ENCODE measurements around the gene KLC4. TPM values are rescaled to one million over a fixed set of nuclear protein-coding genes. Genes with fewer than 3 reads are reported as not detected.

KLC4 gene
- total RNA-seq, 1 donor from 2014 or later, result 30.0 TPM

DNA sequence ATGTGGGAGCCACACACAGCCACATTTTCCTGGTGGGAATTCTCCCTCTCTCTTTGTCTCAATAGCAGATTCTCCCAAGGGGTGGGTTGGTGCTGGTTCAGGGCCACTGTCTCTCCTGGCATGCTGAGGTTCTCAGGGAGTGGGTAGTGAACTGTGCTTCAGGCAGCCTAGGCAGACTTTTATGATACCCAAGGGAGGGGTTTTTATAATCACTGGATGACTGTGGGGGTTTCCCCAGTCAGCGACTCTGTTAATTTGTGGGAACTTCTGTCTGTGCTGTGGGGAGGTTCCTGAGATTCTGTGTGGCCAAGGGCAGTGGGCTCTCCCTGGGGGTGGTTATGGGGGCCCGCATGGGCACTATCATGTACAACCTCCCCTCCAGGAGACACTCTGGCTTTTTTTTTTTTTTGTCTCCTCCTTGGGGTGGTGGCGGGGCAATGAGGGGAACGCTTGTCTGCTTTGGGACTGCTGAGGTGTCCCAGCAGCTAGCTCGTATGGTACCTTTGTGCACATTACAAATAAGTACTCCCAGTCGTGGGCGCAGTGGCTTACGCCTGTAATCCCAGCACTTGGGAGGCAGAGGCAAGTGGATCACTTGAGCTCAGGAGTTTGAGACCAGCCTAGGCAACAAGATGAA is 26.7 kb downstream of the KLC4 start:
- DNase-seq (ENCODE audit: missing footprints), result no peak
- ATAC-seq, result no peak
- intact Hi-C loops (cut with DNase I), result no loop called here

DNA sequence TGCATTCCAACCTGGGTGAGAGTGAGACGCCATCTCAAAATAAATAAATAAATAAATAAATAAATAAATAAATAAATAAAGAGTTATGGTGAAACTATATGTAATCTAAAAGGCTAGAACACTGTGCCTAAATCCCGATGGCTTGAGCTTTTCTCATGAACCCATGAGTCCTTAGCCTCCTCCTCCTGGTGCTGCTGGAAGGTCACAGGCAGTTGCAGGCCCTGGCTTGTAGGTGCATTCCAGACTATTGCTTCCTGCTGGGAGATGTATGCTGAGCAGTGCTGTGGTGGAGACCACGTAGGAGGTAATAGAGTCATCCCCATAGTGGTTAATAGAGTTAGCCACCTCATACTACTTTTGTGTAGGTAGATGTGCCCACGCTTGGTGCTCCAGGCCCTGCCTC is 29.2 kb downstream of the KLC4 start:
- DNase-seq (ENCODE audit: missing footprints), result no peak
- intact Hi-C loops (cut with DNase I), result no loop called here
- no peak for ATAC-seq

DNA sequence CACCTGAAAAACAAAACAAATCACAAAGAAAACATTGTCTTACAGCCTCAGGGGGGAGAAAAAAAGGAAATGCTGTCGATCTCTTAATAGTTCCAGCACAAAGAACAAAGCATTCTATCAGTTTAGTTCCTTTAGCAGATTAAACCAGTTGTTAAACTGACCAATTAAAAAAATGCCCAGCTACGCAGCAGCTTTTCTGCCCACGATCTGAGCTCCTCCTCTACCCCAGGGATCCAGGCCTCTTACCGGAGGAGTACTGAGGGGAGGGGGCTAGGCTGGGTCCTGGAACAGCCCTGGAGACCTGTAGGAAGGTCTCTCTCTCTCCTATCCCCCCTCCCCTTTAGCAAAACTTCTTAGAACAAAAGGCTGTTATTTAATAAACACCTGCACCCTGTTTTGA is 30.0 kb downstream of the KLC4 start:
- intact Hi-C loops (cut with DNase I), result no loop called here
- DNase-seq (ENCODE audit: missing footprints) (no peak), ATAC-seq (no peak)

DNA sequence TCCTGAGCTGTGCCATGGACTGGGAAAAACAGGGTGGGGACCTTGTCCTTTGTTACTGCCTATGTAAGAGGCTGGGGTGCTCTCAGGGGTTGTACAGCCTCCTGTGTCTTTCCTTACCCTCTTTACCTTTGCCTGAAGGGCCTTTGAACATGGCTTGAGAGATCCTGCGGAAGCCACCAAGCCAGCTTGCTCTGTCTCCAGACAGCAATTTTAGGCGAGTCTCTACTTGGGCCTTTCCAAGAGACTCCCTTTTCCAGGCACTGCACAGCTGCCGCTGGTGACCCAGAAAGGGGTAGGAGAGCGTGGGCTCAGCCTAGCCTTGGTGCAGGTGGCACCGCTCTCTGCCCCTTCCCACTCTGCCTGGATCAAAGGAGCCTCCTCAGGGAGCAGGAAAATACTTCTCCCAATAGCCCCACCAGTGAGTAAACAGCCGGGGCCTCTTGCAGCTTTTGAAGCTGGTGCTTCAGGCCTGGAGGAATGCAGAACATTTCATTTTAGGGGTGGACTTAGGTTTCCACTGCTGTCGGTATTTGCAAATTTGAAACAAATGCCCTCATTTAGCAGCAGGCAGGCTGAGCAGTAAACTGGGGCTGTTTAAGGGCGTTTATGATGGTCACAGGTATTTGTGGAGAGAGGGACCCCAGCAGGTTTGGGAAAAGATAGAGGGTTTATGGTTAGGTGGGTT is 30.6 kb downstream of the KLC4 start:
- ATAC-seq (no peak), DNase-seq (ENCODE audit: missing footprints) (no peak)
- intact Hi-C loops (cut with DNase I), result no loop called here

GRCh38 chr6:43090559-43090956 is 31.1 kb downstream of the KLC4 start:
- DNase-seq (ENCODE audit: missing footprints) (no peak), ATAC-seq (no peak)
- intact Hi-C loops (cut with DNase I), result no loop called here

- intact Hi-C loops (cut with DNase I), result no loop called here
- DNase-seq (ENCODE audit: missing footprints), result no peak
- no peak for ATAC-seq
These were observed 31.6 kb downstream of the KLC4 start for GRCh38 chr6:43091020-43091419.

DNA sequence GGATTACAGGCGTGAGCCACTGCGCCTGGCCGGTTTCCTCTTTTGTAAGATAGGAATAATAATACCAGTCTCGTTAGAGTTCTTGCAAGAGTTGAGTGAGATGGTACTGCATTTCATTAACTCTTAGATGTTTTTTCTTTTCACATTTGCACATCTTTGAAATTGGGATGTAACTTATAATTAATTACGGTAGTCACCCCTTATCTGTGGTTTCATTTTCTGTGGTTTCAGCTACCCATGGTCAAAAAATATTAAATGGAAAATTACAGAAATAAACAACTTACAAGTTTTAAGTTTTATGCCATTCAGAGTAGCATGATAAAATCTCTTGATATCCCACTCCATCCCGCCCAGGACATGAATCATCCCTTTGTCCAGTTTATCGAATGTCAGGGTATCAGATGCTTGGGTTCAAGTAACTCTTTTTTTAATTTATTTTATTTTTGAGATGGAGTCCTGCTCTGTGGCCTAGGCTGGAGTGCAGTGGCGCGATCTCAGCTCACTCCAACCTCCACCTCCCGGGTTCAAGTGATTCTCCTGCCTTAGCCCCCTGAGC is 32.1 kb downstream of the KLC4 start:
- ATAC-seq, result no peak
- intact Hi-C loops (cut with DNase I), result no loop called here
- DNase-seq (ENCODE audit: missing footprints), result no peak

GRCh38 chr6:43092635-43093034 is 33.2 kb downstream of the KLC4 start:
- no peak for DNase-seq (ENCODE audit: missing footprints)
- ATAC-seq, result no peak
- intact Hi-C loops (cut with DNase I), result no loop called here

- intact Hi-C loops (cut with DNase I), result no loop called here
- no peak for DNase-seq (ENCODE audit: missing footprints)
- ATAC-seq, result peak; percentile 78
These were observed 34.2 kb downstream of the KLC4 start for GRCh38 chr6:43093436-43094289.

DNA sequence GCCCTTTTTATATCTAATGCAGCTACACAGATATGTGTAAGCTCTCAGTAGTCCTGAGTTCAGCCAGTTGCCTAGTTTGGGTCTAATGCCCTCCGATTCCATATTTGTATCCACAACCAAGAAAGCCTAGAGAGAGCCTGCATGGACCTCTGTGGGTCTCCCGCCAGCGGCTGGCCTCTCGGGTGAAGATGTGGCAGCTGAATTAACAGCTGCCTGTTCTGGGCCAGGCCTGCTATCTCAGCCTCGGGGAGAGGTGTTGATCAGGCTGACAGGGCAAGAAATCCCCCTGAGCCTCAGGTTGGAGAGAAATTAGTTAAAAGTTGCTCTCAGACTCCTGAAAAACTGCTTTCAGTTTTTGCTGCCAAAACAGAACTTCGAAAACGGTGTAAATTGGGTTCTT is 36.5 kb downstream of the KLC4 start:
- DNase-seq (ENCODE audit: missing footprints) (no peak), ATAC-seq (no peak)
- intact Hi-C loops (cut with DNase I), result no loop called here

DNA sequence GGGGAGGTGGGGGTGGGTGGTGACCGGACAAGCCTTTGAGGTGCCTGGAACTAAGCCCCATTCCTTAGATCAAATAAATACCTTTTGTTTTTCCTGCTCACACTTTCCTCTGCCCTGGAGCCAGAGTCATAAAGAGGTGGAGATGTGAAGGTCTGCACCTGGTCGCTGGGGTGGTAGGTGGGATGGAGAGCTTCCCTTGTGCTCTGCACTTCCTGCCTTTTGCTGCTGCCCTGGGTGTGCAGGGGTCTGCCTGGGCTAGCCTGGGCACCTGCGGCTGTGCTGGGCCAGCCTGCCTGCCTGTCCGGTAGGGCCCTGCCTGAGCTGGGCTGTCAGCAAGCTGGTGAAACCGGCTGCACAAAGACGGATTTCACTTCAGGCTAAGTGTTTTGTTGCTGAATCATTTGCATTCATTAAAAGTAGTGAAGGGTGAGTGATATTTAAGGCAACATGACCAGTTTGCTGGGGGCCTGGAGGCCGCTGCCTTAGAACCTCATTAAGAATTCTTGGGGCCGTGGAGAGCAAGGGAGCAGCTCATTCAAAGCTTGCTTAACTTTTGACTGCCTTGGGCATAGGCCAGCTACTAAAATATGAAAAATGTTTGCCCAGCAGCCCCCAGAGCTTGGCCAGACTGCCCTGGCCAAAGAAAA is 37.1 kb downstream of the KLC4 start:
- ATAC-seq (peak; percentile 21), DNase-seq (ENCODE audit: missing footprints) (no peak)
- intact Hi-C loops (cut with DNase I), result no loop called here

- intact Hi-C loops (cut with DNase I), result no loop called here
- ATAC-seq (no peak), DNase-seq (ENCODE audit: missing footprints) (no peak)
These were observed 37.7 kb downstream of the KLC4 start for GRCh38 chr6:43097098-43097489.

DNA sequence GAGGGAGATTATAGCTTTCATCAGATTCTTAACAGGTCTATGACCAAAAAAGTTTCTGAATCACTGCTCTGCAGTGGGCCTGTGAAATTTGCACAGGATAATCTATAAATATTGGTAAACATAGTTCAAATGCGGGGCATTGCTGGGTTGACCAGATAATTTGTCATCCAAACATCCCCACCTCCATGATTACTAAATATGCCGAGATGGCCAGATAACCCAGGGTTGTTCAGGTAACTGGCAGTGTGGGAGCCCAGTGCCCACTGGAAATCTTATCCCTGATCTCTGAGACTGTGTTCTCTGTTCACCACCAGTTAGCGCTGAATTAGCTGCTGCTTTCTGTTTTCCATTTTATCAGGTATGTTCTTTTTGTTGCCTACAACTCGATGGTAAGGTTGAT is 38.1 kb downstream of the KLC4 start:
- DNase-seq (ENCODE audit: missing footprints) (no peak), ATAC-seq (no peak)
- intact Hi-C loops (cut with DNase I), result no loop called here

GRCh38 chr6:43101497-43101896 is 42.1 kb downstream of the KLC4 start:
- ATAC-seq (no peak), DNase-seq (ENCODE audit: missing footprints) (no peak)
- intact Hi-C loops (cut with DNase I), result no loop called here

GRCh38 chr6:43103253-43103876 is 43.9 kb downstream of the KLC4 start:
- intact Hi-C loops (cut with DNase I), result no loop called here
- no peak for DNase-seq (ENCODE audit: missing footprints)
- no peak for ATAC-seq

DNA sequence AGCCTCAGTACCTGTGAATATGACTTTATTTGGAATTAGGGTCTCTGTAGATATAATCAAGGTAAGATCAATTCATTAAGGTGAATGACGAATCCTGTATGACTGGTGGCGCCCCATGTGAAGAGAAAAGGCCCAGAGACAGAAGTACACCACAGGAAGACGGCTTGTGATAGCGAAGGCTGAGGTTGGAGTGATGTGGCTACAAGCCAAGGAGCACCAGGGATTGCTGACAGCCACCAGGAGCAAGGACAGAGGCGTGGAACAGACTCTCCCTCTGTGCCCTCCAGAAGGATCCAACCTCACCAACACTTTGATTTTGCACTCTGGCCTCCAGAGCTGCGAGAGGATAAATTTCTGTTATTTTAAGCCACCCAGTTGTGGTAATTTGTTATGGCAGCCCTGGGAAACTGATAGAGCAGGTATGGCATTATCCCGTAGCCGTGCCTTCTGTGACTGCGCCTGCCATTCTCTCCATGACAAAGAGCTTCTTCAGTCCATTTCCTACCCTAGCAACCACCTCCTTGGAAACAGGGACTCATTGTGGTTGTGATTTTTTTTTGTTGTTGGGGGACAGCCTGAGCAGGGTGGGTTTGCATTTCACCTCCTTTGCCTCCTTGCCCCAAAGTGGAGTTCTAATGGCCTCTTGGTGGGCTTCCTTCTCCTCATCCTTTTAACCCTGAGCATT is 46.2 kb downstream of the KLC4 start:
- ATAC-seq, result no peak
- intact Hi-C loops (cut with DNase I), result no loop called here
- no peak for DNase-seq (ENCODE audit: missing footprints)

GRCh38 chr6:43107344-43108062 is 48.1 kb downstream of the KLC4 start:
- DNase-seq (ENCODE audit: missing footprints), result no peak
- intact Hi-C loops (cut with DNase I), result no loop called here
- no peak for ATAC-seq
